ENCODE measurements around the gene AKR1D1.
"Not testable (repeated sequence)": the region's sequence is repeated elsewhere in the genome, so short reads cannot be mapped to it uniquely, and the experiment has no call there.

The AKR1D1 gene

GRCh38 chr7:138122162-138122561 is 45.9 kb downstream of the AKR1D1 start:
- DNase-seq (ENCODE audit: low read depth in 2 of 2), result no peak

- no peak for DNase-seq (ENCODE audit: low read depth in 2 of 2)
These were observed 48.9 kb downstream of the AKR1D1 start for GRCh38 chr7:138125119-138125518.

- DNase-seq (ENCODE audit: low read depth in 2 of 2), result no peak
These were observed 49.4 kb downstream of the AKR1D1 start for GRCh38 chr7:138125598-138126111.

GRCh38 chr7:138126928-138127327 is 50.7 kb downstream of the AKR1D1 start:
- DNase-seq (ENCODE audit: low read depth in 2 of 2), result no peak

GRCh38 chr7:138127996-138128395 is 51.7 kb downstream of the AKR1D1 start:
- DNase-seq (ENCODE audit: low read depth in 2 of 2), result no peak

- no peak for DNase-seq (ENCODE audit: low read depth in 2 of 2)
These were observed 53.4 kb downstream of the AKR1D1 start for GRCh38 chr7:138129551-138130165.

- DNase-seq (ENCODE audit: low read depth in 2 of 2), result no peak
These were observed 61.3 kb downstream of the AKR1D1 start for GRCh38 chr7:138137423-138138171.

- DNase-seq (ENCODE audit: low read depth in 2 of 2), result no peak
These were observed 62.0 kb downstream of the AKR1D1 start for GRCh38 chr7:138138244-138138643.

- no peak for DNase-seq (ENCODE audit: low read depth in 2 of 2)
These were observed 66.4 kb downstream of the AKR1D1 start for GRCh38 chr7:138142583-138143201.

- DNase-seq (ENCODE audit: low read depth in 2 of 2), result no peak
These were observed 68.7 kb downstream of the AKR1D1 start for GRCh38 chr7:138144958-138145357.

- not testable (repeated sequence) for DNase-seq (ENCODE audit: low read depth in 2 of 2)
These were observed 70.0 kb downstream of the AKR1D1 start for GRCh38 chr7:138146221-138146620.

- DNase-seq (ENCODE audit: low read depth in 2 of 2), result not testable (repeated sequence)
These were observed 70.8 kb downstream of the AKR1D1 start for GRCh38 chr7:138146757-138147734.

- no peak for DNase-seq (ENCODE audit: low read depth in 2 of 2)
These were observed 75.7 kb downstream of the AKR1D1 start for GRCh38 chr7:138151731-138152577.

- no peak for DNase-seq (ENCODE audit: low read depth in 2 of 2)
These were observed 78.4 kb downstream of the AKR1D1 start for GRCh38 chr7:138154661-138155060.

- no peak for DNase-seq (ENCODE audit: low read depth in 2 of 2)
These were observed 81.4 kb downstream of the AKR1D1 start for GRCh38 chr7:138157702-138158101.

GRCh38 chr7:138158739-138159528 is 82.7 kb downstream of the AKR1D1 start:
- no peak for DNase-seq (ENCODE audit: low read depth in 2 of 2)

- DNase-seq (ENCODE audit: low read depth in 2 of 2), result peak; percentile 32 to 41
These were observed 85.4 kb downstream of the AKR1D1 start for GRCh38 chr7:138161600-138162081.

GRCh38 chr7:138162236-138162635 is 86.0 kb downstream of the AKR1D1 start:
- no peak for DNase-seq (ENCODE audit: low read depth in 2 of 2)

- no peak for DNase-seq (ENCODE audit: low read depth in 2 of 2)
These were observed 87.5 kb downstream of the AKR1D1 start for GRCh38 chr7:138163800-138164199.

- DNase-seq (ENCODE audit: low read depth in 2 of 2), result no peak
These were observed 88.5 kb downstream of the AKR1D1 start for GRCh38 chr7:138164804-138165203.

Measured in fibroblast of skin of left quadriceps (primary cell).